ENCODE results near the gene SLC39A5. TPM values are rescaled to one million over a fixed set of nuclear protein-coding genes. Genes with fewer than 3 reads are reported as not detected.

The SLC39A5 gene
- polyA plus RNA-seq, 3 donors = 0.21 to 0.25 TPM; not detected in 1

- Histone ChIP-seq H3K79me2 (ENCODE audit: insufficient read depth, low read length) (peaks cover 18% of the 10 kb centered on the region), H3K9ac (ENCODE audit: insufficient read depth, low read length, poor library complexity, severe bottlenecking) (peak overlapping the region; percentile 84), H3K27me3 (ENCODE audit: control insufficient read depth in 2 of 2, insufficient read depth in 2 of 2, low read length in 2 of 2) (no peaks in the 10 kb centered on the region), H3K4me3 (replicated peaks in 1 of 3; ENCODE audit: low read depth in 2 of 3, low read length in 3 of 3) (peak overlapping the region in 1 of 3 experiments; percentile 94), H3K4me1 (ENCODE audit: control insufficient read depth in 1 of 2, insufficient read depth in 2 of 2, low read length in 2 of 2) (peaks cover 17 to 18% of the 10 kb centered on the region in 2 donors), H3K4me2 (replicated peaks; ENCODE audit: extremely low read depth, low read length, poor library complexity, severe bottlenecking) (peak overlapping the region; percentile 98), H2AFZ (ENCODE audit: insufficient read depth, low read depth, low read length, poor library complexity, severe bottlenecking) (no peak overlapping the region), H3K27ac (ENCODE audit: low read depth in 1 of 2, low read length in 2 of 2) (no peak overlapping the region), H3K9me3 (replicated peaks in 1 of 2; ENCODE audit: control insufficient read depth in 1 of 2, insufficient read depth in 1 of 2, low read length in 2 of 2) (no peaks in the 10 kb centered on the region), H3K36me3 (replicated peaks in 1 of 2; ENCODE audit: control insufficient read depth in 1 of 2, insufficient read depth in 2 of 2, low read length in 2 of 2) (peaks cover 37 to 49% of the 10 kb centered on the region in 2 donors), H4K20me1 (ENCODE audit: insufficient read depth, low read length) (peaks cover 14% of the 10 kb centered on the region)
- no peak for DNase-seq
- Mint-ChIP-seq H3K36me3 (peaks cover 39 to 43% of the 10 kb centered on the region in 2 donors), H3K9me3 (no peaks in the 10 kb centered on the region), H3K27me3 (ENCODE audit: low read depth in 3 of 3) (peaks cover 0 to 2% (median 0%) of the 10 kb centered on the region in 3 donors), H3K4me1 (peaks cover 18% of the 10 kb centered on the region), H3K4me3 (peak overlapping the region; percentile 86 to 88), H3K27ac (no peak overlapping the region)
- intact Hi-C loops (cut with micrococcal nuclease) = loop anchor here (5.0 to 10.0 kb wide), 2 partner anchors 50 to 62 kb away; no protein-coding TSS in a partner anchor
- TF ChIP-seq CTCF (IDR thresholded peaks at IDR 0.05) = no peak
- no CpG with 5 or more reads among the region's 8 CpGs for WGBS (ENCODE audit: insufficient coverage)
Measured at GRCh38 chr12:56257071-56257470, 27.2 kb downstream of the SLC39A5 start.

DNA sequence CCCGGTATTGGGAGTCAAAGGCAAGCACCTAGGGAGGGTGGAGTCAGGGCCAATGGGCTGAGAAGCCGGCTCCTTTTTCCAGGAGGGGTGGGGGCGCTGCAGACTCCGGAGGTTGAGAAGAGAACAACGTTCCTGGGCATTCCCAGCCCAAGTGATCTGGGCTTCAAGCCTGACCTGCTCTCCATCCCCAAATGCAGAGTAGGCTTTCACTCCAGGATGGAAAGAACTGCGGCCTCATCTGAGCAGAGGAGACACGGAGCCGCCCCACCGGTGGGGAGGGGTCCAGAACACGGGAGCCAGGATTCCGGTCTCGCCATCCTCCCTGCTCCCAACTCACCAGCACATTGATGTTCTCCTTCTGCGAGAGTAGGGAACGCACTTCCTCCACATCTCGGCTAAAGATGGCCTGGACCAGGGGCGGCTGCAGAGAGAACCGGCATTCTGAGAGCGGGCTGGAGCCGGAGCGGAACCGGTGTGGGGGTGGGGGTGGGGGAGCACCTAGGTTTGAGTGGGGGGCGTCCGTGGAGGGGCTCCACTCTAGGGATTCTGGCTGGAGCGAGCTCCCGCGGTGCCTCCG lies 27.7 kb downstream of the SLC39A5 start:
- no peak for TF ChIP-seq CTCF (IDR thresholded peaks at IDR 0.05)
- peak overlapping the region; percentile 51 to 94 (median 85) for H3K4me3 ChIP-seq (replicated peaks in 1 of 3; ENCODE audit: low read depth in 2 of 3, low read length in 3 of 3)
- peak in 1 of 3 donors; percentile 4 for DNase-seq
- peaks cover 32 to 43% of the 10 kb centered on the region in 2 donors for H3K36me3 ChIP-seq (replicated peaks in 1 of 2; ENCODE audit: control insufficient read depth in 1 of 2, insufficient read depth in 2 of 2, low read length in 2 of 2)
- H4K20me1 ChIP-seq (ENCODE audit: insufficient read depth, low read length) = peaks cover 14% of the 10 kb centered on the region
- no peaks in the 10 kb centered on the region for H3K27me3 ChIP-seq (ENCODE audit: control insufficient read depth in 2 of 2, insufficient read depth in 2 of 2, low read length in 2 of 2)
- H3K4me3 Mint-ChIP-seq = peak overlapping the region; percentile 86 to 88
- no peaks in the 10 kb centered on the region for H3K9me3 ChIP-seq (replicated peaks in 1 of 2; ENCODE audit: control insufficient read depth in 1 of 2, insufficient read depth in 1 of 2, low read length in 2 of 2)
- H3K27me3 Mint-ChIP-seq (ENCODE audit: low read depth in 3 of 3) = peaks cover 0 to 2% (median 0%) of the 10 kb centered on the region in 3 donors
- no peaks in the 10 kb centered on the region for H3K9me3 Mint-ChIP-seq
- H3K4me1 Mint-ChIP-seq = peaks cover 18% of the 10 kb centered on the region
- peak overlapping the region; percentile 98 for H3K4me2 ChIP-seq (replicated peaks; ENCODE audit: extremely low read depth, low read length, poor library complexity, severe bottlenecking)
- peaks cover 17 to 18% of the 10 kb centered on the region in 2 donors for H3K4me1 ChIP-seq (ENCODE audit: control insufficient read depth in 1 of 2, insufficient read depth in 2 of 2, low read length in 2 of 2)
- peaks cover 18% of the 10 kb centered on the region for H3K79me2 ChIP-seq (ENCODE audit: insufficient read depth, low read length)
- H3K27ac Mint-ChIP-seq = peak overlapping the region in 6 of 7 donors; percentile 33 to 90 (median 68)
- peak overlapping the region in 1 of 2 donors; percentile 65 for H3K27ac ChIP-seq (ENCODE audit: low read depth in 1 of 2, low read length in 2 of 2)
- H3K9ac ChIP-seq (ENCODE audit: insufficient read depth, low read length, poor library complexity, severe bottlenecking) = peak overlapping the region; percentile 84
- H3K36me3 Mint-ChIP-seq = peaks cover 34 to 38% of the 10 kb centered on the region in 2 donors
- WGBS (ENCODE audit: insufficient coverage) = 0% methylated on average over 17 of the region's 27 CpGs
- peak overlapping the region; percentile 100 for H2AFZ ChIP-seq (ENCODE audit: insufficient read depth, low read depth, low read length, poor library complexity, severe bottlenecking)
- intact Hi-C loops (cut with micrococcal nuclease) = loop anchor here (5.0 to 10.0 kb wide), 2 partner anchors 50 to 63 kb away; no protein-coding TSS in a partner anchor

Measured in CD14-positive monocyte (primary cell).